ENCODE measurements around the gene TMPRSS2. TPM values are rescaled to one million over a fixed set of nuclear protein-coding genes. Genes with fewer than 3 reads are reported as not detected.

Gene TMPRSS2
- total RNA-seq, 2 experiments from 2014 or later, result not detected

GRCh38 chr21:41511858-41512257, 3.9 kb upstream of the TMPRSS2 start:
- POLR2A ChIA-PET, result no interaction called here
- CTCF ChIA-PET, result no interaction called here

- ChIA-PET CTCF (no interaction called here), POLR2A (no interaction called here)
Observed at GRCh38 chr21:41510500-41510899, 2.5 kb upstream of the TMPRSS2 start.

GRCh38 chr21:41509733-41510132, 1.8 kb upstream of the TMPRSS2 start:
- POLR2A ChIA-PET, result no interaction called here
- CTCF ChIA-PET, result no interaction called here

GRCh38 chr21:41509145-41509496, 1.2 kb upstream of the TMPRSS2 start:
- ChIA-PET CTCF (no interaction called here), POLR2A (no interaction called here)

GRCh38 chr21:41508415-41509144, 622 bp upstream of the TMPRSS2 start:
- POLR2A ChIA-PET, result no interaction called here

GRCh38 chr21:41506611-41507520, 1.1 kb downstream of the TMPRSS2 start:
- CTCF ChIA-PET, result no interaction called here
- POLR2A ChIA-PET, result no interaction called here

More at GRCh38 chr21:41508415-41509144, 622 bp upstream of the TMPRSS2 start:
- CTCF ChIA-PET, result no interaction called here

GRCh38 chr21:41506005-41506594, 1.9 kb downstream of the TMPRSS2 start:
- ChIA-PET POLR2A (no interaction called here), CTCF (no interaction called here)

GRCh38 chr21:41504030-41504429, 3.9 kb downstream of the TMPRSS2 start:
- ChIA-PET POLR2A (no interaction called here), CTCF (no interaction called here)

GRCh38 chr21:41503331-41503730, 4.6 kb downstream of the TMPRSS2 start:
- CTCF ChIA-PET, result interaction anchor here (1.2 kb wide), 1 partner anchor 220 kb away, joined by 3 read pairs; no protein-coding TSS in a partner anchor
- POLR2A ChIA-PET, result no interaction called here

- CTCF ChIA-PET, result no interaction called here
- POLR2A ChIA-PET, result no interaction called here
Observed at GRCh38 chr21:41501919-41502318, 6.0 kb downstream of the TMPRSS2 start.

GRCh38 chr21:41500931-41501381, 7.0 kb downstream of the TMPRSS2 start:
- CTCF ChIA-PET, result no interaction called here

GRCh38 chr21:41500363-41500762, 7.6 kb downstream of the TMPRSS2 start:
- ChIA-PET POLR2A (no interaction called here), CTCF (no interaction called here)

More at GRCh38 chr21:41500931-41501381, 7.0 kb downstream of the TMPRSS2 start:
- POLR2A ChIA-PET, result no interaction called here

- POLR2A ChIA-PET, result no interaction called here
- CTCF ChIA-PET, result no interaction called here
Observed at GRCh38 chr21:41499920-41500319, 8.0 kb downstream of the TMPRSS2 start.

- POLR2A ChIA-PET, result no interaction called here
- CTCF ChIA-PET, result no interaction called here
Observed at GRCh38 chr21:41497788-41498187, 10.2 kb downstream of the TMPRSS2 start.

- CTCF ChIA-PET, result interaction anchor here (0.7 kb wide), 1 partner anchor 30 kb away, joined by 3 read pairs; no protein-coding TSS in a partner anchor
- POLR2A ChIA-PET, result no interaction called here
Observed at GRCh38 chr21:41497008-41497407, 10.9 kb downstream of the TMPRSS2 start.

- CTCF ChIA-PET, result no interaction called here
- POLR2A ChIA-PET, result no interaction called here
Observed at GRCh38 chr21:41494242-41494641, 13.7 kb downstream of the TMPRSS2 start.

- ChIA-PET CTCF (interaction anchor here (0.7 kb wide), 1 partner anchor 205 kb away, joined by 4 read pairs; no protein-coding TSS in a partner anchor), POLR2A (no interaction called here)
Observed at GRCh38 chr21:41491412-41491811, 16.5 kb downstream of the TMPRSS2 start.

- ChIA-PET CTCF (interaction anchor here (0.8 kb wide), 1 partner anchor 33 kb away, joined by 3 read pairs; no protein-coding TSS in a partner anchor), POLR2A (no interaction called here)
Observed at GRCh38 chr21:41490330-41490729, 17.6 kb downstream of the TMPRSS2 start.

- CTCF ChIA-PET, result interaction anchor here (0.7 kb wide), 1 partner anchor 318 kb away, joined by 3 read pairs; no protein-coding TSS in a partner anchor
- POLR2A ChIA-PET, result no interaction called here
Observed at GRCh38 chr21:41489329-41489728, 18.6 kb downstream of the TMPRSS2 start.

- POLR2A ChIA-PET, result no interaction called here
- CTCF ChIA-PET, result no interaction called here
Observed at GRCh38 chr21:41488080-41488479, 19.9 kb downstream of the TMPRSS2 start.

- ChIA-PET POLR2A (no interaction called here), CTCF (no interaction called here)
Observed at GRCh38 chr21:41487082-41487481, 20.9 kb downstream of the TMPRSS2 start.
